ENCODE measurements around the gene RABGAP1L.

DNA sequence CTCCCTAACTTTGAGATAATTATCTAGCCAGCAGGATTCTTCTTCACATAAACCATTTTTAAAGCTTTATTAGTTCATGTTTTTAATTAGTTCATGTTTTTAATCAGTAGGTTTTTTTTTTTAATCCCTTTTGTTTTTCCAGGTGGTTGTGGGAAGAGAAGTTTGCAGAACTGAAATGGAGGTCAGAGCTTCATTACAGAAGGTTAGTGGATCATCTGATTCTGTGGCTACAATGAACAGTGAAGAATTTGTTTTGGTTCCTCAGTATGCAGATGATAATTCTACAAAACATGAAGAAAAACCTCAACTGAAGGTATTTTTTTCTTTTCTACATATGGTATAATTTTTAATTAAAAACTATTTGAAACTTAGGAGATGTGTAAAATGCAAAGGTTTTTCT lies 59.7 kb downstream of the RABGAP1L start:
- TF ChIP-seq, protein P1, sequence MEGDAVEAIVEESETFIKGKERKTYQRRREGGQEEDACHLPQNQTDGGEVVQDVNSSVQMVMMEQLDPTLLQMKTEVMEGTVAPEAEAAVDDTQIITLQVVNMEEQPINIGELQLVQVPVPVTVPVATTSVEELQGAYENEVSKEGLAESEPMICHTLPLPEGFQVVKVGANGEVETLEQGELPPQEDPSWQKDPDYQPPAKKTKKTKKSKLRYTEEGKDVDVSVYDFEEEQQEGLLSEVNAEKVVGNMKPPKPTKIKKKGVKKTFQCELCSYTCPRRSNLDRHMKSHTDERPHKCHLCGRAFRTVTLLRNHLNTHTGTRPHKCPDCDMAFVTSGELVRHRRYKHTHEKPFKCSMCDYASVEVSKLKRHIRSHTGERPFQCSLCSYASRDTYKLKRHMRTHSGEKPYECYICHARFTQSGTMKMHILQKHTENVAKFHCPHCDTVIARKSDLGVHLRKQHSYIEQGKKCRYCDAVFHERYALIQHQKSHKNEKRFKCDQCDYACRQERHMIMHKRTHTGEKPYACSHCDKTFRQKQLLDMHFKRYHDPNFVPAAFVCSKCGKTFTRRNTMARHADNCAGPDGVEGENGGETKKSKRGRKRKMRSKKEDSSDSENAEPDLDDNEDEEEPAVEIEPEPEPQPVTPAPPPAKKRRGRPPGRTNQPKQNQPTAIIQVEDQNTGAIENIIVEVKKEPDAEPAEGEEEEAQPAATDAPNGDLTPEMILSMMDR (IDR thresholded peaks at IDR 0.05; ENCODE audit: extremely low read depth in 1 of 2, insufficient read depth in 1 of 2, low read depth in 1 of 2, low read length in 2 of 2), result no peak
- no peak for TF ChIP-seq POLR2AphosphoS5 (IDR thresholded peaks at IDR 0.05; ENCODE audit: insufficient read depth, low read depth, low read length)
- no peak for TF ChIP-seq JUN (IDR thresholded peaks at IDR 0.05; ENCODE audit: borderline replicate concordance, insufficient read depth, insufficient read length, low read depth)
- TF ChIP-seq MYC (IDR thresholded peaks at IDR 0.05; ENCODE audit: low read depth, low read length), result no peak

Data from endothelial cell of umbilical vein (primary cell).